Duodenal mucosa (tissue), 2 donors: ENCODE data around the gene MOV10L1.
"Not testable (repeated sequence)": the region's sequence is repeated elsewhere in the genome, so short reads cannot be mapped to it uniquely, and the experiment has no call there.

Experiments
- H3K27ac ChIP-seq: one replicate; pipeline ENCODE4 v1.7.0; 2013; ENCODE audit warnings: low read depth, low read length
- H3K27me3 ChIP-seq, 2 donors: one replicate each; pipeline ENCODE4 v1.7.0; 2013; ENCODE audit warnings: low read length in 2 of 2, control low read depth in 1 of 2; ENCODE audit not compliant: insufficient read depth in 2 of 2, control insufficient read depth in 1 of 2
- H3K36me3 ChIP-seq, 2 donors: one replicate each; pipeline ENCODE4 v1.7.0; 2013; ENCODE audit warnings: low read length in 2 of 2, control low read depth in 1 of 2; ENCODE audit not compliant: insufficient read depth in 2 of 2, control insufficient read depth in 1 of 2
- H3K4me1 ChIP-seq, 2 donors: one replicate each; pipeline ENCODE4 v1.7.0; 2013; ENCODE audit warnings: low read length in 2 of 2, control low read depth in 1 of 2; ENCODE audit not compliant: insufficient read depth in 2 of 2, control insufficient read depth in 1 of 2
- H3K4me3 ChIP-seq, 2 donors: one replicate each; pipeline ENCODE4 v1.7.0; 2013; ENCODE audit warnings: low read length in 2 of 2, low read depth in 1 of 2
- H3K9ac ChIP-seq, 2 donors: one replicate each; pipeline ENCODE4 v1.7.0; 2013; ENCODE audit warnings: low read length in 2 of 2, low read depth in 1 of 2
- H3K9me3 ChIP-seq, 2 donors: one replicate each; pipeline ENCODE4 v1.7.0; 2013; ENCODE audit warnings: low read length in 2 of 2, control low read depth in 1 of 2; ENCODE audit not compliant: control insufficient read depth in 1 of 2

MOV10L1 gene

DNA sequence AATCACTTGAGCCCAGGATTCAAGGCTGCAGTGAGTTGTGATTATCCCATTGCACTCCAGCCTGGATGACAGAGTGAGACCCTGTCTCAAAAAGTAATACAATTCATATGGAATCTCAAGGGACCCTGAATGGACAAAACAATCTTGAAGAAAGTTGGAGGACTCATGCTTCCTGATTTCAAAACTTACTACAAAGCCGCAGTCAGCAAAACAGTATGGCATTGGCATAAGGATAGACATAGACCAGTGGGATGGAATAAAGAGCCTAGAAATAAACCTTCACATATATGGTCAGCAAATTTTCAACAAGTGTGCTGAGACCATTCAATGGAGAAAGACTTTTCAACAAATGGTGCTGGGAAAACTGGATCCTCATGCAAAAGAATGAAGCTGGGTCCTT, 113.5 kb downstream of the MOV10L1 start:
- Histone ChIP-seq H3K4me1 (peaks cover 14 to 15% of the 10 kb centered on the region in 2 donors), H3K4me3 (no peak overlapping the region), H3K27ac (no peak overlapping the region), H3K36me3 (peaks cover 10 to 44% of the 10 kb centered on the region in 2 donors), H3K27me3 (no peaks in the 10 kb centered on the region), H3K9me3 (no peaks in the 10 kb centered on the region), H3K9ac (no peak overlapping the region)

DNA sequence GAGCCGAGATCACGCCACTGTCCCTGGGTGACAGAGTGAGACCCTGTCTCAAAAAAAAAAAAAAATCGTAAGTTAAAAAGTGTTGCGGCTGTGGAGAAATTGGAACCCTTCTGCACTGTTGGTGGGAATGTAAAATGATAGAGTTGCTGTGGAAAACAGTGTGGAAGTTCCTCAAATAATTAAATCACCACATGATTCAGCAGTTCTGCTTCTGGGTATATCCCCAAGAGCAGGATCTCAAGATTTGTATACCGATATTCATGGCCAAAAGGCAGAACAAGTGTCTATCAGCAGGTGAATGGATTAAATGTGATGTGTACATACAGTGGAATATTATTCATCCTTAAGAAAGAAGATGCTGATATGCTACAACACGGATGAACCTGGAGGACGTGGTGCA, 114.8 kb downstream of the MOV10L1 start:
- no peaks in the 10 kb centered on the region for H3K27me3 ChIP-seq
- H3K4me3 ChIP-seq, result no peak overlapping the region
- H3K36me3 ChIP-seq, result peaks cover 10 to 49% of the 10 kb centered on the region in 2 donors
- H3K9me3 ChIP-seq, result no peaks in the 10 kb centered on the region
- H3K4me1 ChIP-seq, result peaks cover 14% of the 10 kb centered on the region in 2 donors
- no peak overlapping the region for H3K9ac ChIP-seq
- H3K27ac ChIP-seq, result no peak overlapping the region

DNA sequence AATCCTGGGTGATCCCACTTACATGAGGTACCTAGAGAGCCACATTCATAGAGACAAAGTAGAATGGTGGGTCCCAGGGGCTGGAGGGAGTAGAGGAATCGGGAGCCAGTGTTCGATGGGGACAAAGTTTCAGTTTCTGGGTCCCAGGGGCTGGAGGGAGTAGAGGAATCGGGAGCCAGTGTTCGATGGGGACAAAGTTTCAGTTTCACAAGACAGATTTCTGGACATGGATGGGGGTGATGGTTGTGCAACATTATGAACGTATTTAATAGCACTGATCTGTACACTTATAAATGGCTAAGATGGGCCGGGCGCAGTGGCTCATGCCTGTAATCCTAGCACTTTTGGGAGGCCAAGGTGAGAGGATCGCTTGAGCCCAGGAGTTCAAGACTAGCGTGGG, 115.2 kb downstream of the MOV10L1 start:
- not testable (repeated sequence) for H3K9me3 ChIP-seq, H3K27ac ChIP-seq, H3K4me3 ChIP-seq, H3K27me3 ChIP-seq, H3K9ac ChIP-seq
- Histone ChIP-seq H3K4me1 (peaks cover 10% of the 10 kb centered on the region in 2 donors), H3K36me3 (peaks cover 10 to 50% of the 10 kb centered on the region in 2 donors)

DNA sequence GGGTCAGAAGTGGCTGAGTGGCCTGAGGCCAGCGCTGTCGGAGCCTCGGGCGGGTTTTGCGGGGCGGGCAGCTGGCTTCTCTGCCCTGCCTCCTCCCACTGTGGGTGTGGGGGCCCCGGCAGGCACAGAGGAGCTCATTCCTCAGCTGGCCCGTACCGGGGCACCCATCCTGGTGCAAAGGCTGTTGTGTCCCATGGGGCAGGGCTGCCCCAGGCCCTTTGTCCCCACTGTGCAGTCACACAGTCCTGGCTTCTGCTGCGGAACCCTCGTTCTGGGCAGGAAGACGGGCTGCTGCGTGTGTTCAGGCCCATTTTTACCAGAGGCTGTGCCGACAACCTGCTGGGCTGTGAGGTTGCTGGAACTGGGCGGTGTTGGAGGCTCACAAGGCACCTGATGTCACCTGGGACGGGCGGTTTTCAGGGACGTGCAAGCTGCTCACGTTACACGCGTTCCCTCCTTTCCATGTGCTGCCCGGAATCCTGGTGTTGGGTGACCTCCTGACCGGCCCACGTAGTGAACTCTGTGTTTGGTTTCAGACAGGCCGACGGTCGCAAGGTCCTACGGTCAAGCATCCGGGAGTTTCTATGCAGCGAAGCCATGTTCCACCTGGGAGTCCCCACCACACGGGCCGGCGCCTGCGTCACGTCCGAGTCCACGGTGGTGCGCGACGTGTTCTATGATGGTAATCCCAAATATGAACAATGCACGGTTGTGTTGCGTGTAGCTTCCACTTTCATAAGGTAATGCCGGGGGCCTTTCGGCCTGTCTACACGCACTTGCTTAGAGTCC, 116.2 kb downstream of the MOV10L1 start:
- Histone ChIP-seq H3K4me3 (no peak overlapping the region), H3K27me3 (no peaks in the 10 kb centered on the region), H3K27ac (no peak overlapping the region), H3K9me3 (no peaks in the 10 kb centered on the region), H3K4me1 (peaks cover 9% of the 10 kb centered on the region in 2 donors), H3K36me3 (peaks cover 13 to 60% of the 10 kb centered on the region in 2 donors), H3K9ac (no peak overlapping the region)

DNA sequence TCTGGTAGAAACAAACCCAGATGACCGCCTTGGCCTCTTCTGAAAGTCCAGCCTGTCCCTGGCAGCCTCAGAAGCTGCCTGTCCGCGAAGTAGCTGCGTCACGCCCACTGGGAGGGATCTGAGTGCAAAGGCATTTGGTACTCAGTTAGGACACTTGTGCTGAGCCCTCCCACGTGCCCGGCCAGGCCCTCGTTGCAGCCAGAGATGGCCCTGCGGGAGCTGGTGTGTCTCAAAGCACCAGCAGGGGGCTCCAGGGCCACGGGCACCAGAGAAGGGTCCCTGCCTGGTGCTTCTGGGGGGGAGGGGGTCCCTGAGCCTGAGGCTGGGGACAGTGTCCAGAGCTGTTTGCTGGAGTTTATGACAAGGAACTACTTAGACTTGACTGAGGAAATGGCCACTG, 116.8 kb downstream of the MOV10L1 start:
- Histone ChIP-seq H3K4me3 (no peak overlapping the region), H3K27ac (no peak overlapping the region), H3K9ac (no peak overlapping the region), H3K36me3 (peaks cover 18 to 65% of the 10 kb centered on the region in 2 donors), H3K27me3 (no peaks in the 10 kb centered on the region), H3K4me1 (peaks cover 9% of the 10 kb centered on the region in 2 donors), H3K9me3 (no peaks in the 10 kb centered on the region)

DNA sequence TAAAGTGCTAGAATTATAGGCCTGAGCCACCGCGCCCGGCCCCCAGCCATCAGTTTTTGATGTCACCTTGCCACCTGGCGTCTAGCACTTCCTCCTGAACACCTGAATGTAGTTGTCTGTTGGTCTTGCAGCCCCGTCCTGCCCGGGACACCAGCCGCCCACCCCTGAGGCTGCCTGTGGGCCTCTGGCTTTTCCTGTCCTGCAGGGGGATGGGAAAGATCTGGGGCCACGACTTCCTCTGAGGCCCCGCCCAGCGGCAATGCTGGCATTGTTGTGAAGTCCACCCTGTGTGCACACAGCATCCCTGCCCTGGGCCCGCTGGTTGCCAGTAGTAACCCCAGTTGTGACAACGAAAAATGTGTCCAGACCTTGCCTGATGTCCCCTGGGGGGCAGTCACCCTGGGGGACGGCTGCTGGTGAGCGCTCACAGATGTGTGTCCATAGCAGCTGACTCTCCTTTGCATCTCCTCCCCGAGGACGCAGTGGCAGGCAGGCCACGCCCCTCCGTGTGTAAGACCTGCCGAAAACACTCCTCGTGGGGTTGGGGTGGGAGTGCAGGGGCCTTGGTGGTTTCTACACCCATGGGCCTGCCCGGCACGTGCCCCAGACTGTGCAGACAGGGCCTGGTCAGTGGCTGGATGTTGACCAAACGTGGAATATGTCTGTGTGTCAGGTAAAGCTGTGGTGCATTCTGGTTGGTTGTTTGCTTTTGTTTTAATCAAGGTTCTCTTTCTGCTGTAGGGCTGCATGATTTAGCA, 117.8 kb downstream of the MOV10L1 start:
- Histone ChIP-seq H3K9ac (no peak overlapping the region), H3K4me1 (peaks cover 0 to 1% of the 10 kb centered on the region in 2 donors), H3K27me3 (no peaks in the 10 kb centered on the region), H3K4me3 (no peak overlapping the region), H3K9me3 (no peaks in the 10 kb centered on the region), H3K27ac (no peak overlapping the region), H3K36me3 (peaks cover 21 to 73% of the 10 kb centered on the region in 2 donors)

DNA sequence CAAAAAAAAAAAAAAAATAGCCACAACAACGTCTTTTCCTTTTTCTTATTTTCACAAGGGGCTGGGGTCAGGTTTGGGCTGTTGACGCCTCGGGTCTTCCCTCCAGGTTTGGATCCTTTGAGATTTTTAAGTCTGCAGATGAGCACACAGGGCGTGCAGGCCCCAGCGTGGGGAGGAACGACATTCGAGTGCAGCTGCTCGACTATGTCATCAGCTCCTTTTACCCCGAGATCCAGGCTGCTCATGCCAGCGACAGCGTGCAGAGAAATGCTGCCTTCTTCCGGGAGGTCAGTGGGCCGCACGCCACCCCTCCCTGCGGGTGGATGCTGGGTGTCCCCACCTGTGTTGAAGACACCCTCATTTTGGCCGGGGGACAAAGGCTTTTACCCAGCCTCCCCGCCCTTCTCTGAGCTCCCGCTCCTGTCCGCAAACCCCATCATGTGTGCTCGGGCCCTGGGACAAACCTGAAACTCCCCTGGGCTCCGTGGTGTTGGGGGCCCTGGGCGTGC, 118.7 kb downstream of the MOV10L1 start:
- Histone ChIP-seq H3K27ac (no peak overlapping the region), H3K9me3 (no peaks in the 10 kb centered on the region), H3K36me3 (peaks cover 20 to 78% of the 10 kb centered on the region in 2 donors), H3K4me3 (no peak overlapping the region), H3K27me3 (no peaks in the 10 kb centered on the region), H3K4me1 (no peaks in the 10 kb centered on the region), H3K9ac (no peak overlapping the region)

DNA sequence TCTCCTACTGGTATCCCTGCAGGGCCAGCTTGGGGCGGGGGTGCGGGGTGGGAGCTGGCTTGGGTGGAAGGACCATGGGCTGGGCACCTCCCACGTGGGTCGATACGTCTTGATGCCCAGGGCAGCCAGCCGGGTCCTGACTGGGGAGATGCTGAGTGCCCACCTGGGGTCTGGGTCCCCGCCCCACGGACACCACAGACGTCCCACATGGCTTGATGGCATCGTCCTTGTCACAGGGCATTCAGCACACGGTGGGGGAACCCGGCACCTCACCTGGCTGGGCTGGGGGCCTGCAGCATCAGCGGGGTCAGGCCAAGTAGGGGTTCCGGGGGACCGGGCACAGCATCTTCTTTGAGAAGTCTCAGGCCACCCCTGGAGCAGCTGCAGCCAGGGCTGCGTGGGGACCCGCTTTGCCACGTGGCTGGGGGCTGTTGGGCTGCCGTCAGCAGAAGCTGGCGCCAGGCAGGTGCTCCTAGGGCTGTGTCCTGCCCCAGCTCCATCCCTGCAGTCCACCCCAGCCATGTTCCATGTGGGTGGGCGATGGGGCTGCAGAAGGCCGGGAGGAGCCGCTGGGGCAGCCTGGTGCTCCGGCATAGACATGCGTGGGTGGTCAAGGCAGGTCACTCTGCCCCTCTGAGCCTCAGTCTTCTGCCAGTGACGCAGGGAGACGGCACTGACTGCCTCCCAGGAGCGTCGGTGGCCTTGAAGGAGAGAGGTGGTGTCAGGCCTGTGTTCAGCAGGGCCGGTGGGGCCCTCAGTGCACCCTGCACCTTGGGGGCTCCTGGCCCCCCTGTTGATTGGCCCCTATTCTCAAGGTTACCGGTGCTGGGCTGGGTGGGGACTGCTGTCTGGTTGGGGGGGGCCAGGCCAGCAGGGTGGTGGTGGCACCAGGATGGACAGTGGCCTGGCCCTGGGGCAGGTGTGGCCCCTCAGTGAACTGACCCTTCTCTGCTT, 119.4 kb downstream of the MOV10L1 start:
- Histone ChIP-seq H3K27ac (no peak overlapping the region), H3K4me3 (no peak overlapping the region), H3K27me3 (no peaks in the 10 kb centered on the region), H3K36me3 (peaks cover 18 to 79% of the 10 kb centered on the region in 2 donors), H3K9me3 (no peaks in the 10 kb centered on the region), H3K4me1 (no peaks in the 10 kb centered on the region), H3K9ac (no peak overlapping the region)

DNA sequence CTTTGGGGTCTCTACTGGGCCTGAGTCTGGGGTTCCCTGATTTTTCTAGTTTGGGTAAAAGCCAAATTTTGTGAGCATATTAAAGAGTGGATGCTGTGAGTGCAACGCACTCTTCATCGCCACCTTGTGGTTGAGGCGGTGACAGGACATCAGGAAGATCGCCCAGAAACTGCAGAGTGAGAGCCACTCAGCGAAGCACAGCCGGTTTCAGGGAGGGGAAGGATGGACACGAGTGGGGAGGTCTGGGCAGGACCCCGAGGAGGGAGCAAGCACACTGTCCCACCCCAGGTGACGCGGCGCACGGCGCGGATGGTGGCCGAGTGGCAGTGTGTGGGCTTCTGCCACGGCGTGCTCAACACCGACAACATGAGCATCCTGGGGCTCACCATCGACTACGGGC, 120.1 kb downstream of the MOV10L1 start:
- H3K27ac ChIP-seq, result no peak overlapping the region
- H3K4me1 ChIP-seq, result no peaks in the 10 kb centered on the region
- no peaks in the 10 kb centered on the region for H3K9me3 ChIP-seq
- H3K4me3 ChIP-seq, result no peak overlapping the region
- H3K27me3 ChIP-seq, result no peaks in the 10 kb centered on the region
- peaks cover 21 to 80% of the 10 kb centered on the region in 2 donors for H3K36me3 ChIP-seq
- H3K9ac ChIP-seq, result no peak overlapping the region
